Measurements from ENCODE around the gene PRKCA.

GRCh38 chr17:66527335-66527734 lies 224.9 kb downstream of the PRKCA start:
- TF ChIP-seq, protein P1, sequence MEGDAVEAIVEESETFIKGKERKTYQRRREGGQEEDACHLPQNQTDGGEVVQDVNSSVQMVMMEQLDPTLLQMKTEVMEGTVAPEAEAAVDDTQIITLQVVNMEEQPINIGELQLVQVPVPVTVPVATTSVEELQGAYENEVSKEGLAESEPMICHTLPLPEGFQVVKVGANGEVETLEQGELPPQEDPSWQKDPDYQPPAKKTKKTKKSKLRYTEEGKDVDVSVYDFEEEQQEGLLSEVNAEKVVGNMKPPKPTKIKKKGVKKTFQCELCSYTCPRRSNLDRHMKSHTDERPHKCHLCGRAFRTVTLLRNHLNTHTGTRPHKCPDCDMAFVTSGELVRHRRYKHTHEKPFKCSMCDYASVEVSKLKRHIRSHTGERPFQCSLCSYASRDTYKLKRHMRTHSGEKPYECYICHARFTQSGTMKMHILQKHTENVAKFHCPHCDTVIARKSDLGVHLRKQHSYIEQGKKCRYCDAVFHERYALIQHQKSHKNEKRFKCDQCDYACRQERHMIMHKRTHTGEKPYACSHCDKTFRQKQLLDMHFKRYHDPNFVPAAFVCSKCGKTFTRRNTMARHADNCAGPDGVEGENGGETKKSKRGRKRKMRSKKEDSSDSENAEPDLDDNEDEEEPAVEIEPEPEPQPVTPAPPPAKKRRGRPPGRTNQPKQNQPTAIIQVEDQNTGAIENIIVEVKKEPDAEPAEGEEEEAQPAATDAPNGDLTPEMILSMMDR (IDR thresholded peaks at IDR 0.05; ENCODE audit: low read depth, low read length, missing input control) = no peak
- TF ChIP-seq, protein P2, sequence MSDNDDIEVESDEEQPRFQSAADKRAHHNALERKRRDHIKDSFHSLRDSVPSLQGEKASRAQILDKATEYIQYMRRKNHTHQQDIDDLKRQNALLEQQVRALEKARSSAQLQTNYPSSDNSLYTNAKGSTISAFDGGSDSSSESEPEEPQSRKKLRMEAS (IDR thresholded peaks at IDR 0.05) = no peak
- no peak for TF ChIP-seq SP1 (IDR thresholded peaks at IDR 0.05)
- TF ChIP-seq HNF4G (IDR thresholded peaks at IDR 0.05) = no peak
- TF ChIP-seq JUND (IDR thresholded peaks at IDR 0.05) = no peak
- no peak for TF ChIP-seq RAD21 (IDR thresholded peaks at IDR 0.05)
- TF ChIP-seq TAF1 (conservative IDR thresholded peaks at IDR 0.05) = no peak
- no peak for TF ChIP-seq EGR1 (IDR thresholded peaks at IDR 0.05; ENCODE audit: low read depth in 2 of 2)
- TF ChIP-seq YY1 (IDR thresholded peaks at IDR 0.05) = no peak
- TF ChIP-seq, protein P3, sequence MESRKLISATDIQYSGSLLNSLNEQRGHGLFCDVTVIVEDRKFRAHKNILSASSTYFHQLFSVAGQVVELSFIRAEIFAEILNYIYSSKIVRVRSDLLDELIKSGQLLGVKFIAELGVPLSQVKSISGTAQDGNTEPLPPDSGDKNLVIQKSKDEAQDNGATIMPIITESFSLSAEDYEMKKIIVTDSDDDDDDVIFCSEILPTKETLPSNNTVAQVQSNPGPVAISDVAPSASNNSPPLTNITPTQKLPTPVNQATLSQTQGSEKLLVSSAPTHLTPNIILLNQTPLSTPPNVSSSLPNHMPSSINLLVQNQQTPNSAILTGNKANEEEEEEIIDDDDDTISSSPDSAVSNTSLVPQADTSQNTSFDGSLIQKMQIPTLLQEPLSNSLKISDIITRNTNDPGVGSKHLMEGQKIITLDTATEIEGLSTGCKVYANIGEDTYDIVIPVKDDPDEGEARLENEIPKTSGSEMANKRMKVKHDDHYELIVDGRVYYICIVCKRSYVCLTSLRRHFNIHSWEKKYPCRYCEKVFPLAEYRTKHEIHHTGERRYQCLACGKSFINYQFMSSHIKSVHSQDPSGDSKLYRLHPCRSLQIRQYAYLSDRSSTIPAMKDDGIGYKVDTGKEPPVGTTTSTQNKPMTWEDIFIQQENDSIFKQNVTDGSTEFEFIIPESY (IDR thresholded peaks at IDR 0.05) = no peak
- TF ChIP-seq, protein P4, sequence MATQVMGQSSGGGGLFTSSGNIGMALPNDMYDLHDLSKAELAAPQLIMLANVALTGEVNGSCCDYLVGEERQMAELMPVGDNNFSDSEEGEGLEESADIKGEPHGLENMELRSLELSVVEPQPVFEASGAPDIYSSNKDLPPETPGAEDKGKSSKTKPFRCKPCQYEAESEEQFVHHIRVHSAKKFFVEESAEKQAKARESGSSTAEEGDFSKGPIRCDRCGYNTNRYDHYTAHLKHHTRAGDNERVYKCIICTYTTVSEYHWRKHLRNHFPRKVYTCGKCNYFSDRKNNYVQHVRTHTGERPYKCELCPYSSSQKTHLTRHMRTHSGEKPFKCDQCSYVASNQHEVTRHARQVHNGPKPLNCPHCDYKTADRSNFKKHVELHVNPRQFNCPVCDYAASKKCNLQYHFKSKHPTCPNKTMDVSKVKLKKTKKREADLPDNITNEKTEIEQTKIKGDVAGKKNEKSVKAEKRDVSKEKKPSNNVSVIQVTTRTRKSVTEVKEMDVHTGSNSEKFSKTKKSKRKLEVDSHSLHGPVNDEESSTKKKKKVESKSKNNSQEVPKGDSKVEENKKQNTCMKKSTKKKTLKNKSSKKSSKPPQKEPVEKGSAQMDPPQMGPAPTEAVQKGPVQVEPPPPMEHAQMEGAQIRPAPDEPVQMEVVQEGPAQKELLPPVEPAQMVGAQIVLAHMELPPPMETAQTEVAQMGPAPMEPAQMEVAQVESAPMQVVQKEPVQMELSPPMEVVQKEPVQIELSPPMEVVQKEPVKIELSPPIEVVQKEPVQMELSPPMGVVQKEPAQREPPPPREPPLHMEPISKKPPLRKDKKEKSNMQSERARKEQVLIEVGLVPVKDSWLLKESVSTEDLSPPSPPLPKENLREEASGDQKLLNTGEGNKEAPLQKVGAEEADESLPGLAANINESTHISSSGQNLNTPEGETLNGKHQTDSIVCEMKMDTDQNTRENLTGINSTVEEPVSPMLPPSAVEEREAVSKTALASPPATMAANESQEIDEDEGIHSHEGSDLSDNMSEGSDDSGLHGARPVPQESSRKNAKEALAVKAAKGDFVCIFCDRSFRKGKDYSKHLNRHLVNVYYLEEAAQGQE (IDR thresholded peaks at IDR 0.05) = no peak

Measured in liver (tissue), 3 donors.